ENCODE results near the gene ZNF30. TPM values are rescaled to one million over a fixed set of nuclear protein-coding genes. Genes with fewer than 3 reads are reported as not detected.

Gene ZNF30
- total RNA-seq, 2 donors from 2014 or later: 4.6 to 6.8 TPM

- Mint-ChIP-seq H3K27me3 (ENCODE audit: insufficient read depth) (peaks cover 2% of the 10 kb centered on the region), H3K4me3 (peak overlapping the region; percentile 85), H3K9me3 (peaks cover 88% of the 10 kb centered on the region), H3K36me3 (ENCODE audit: low read depth) (peaks cover 69% of the 10 kb centered on the region), H3K27ac (no peak overlapping the region), H3K4me1 (peaks cover 10% of the 10 kb centered on the region)
- H3K9ac ChIP-seq (ENCODE audit: extremely low read depth, low read length, poor library complexity, severe bottlenecking): no peak overlapping the region
- no peak overlapping the region for H3K27ac ChIP-seq (ENCODE audit: low read depth, low read length)
- no peaks in the 10 kb centered on the region for H3K27me3 ChIP-seq (ENCODE audit: control insufficient read depth, insufficient read depth, low read length, poor library complexity, severe bottlenecking)
- WGBS, 2 experiments (ENCODE audit: insufficient coverage in 1 of 2, insufficient read length in 1 of 2): 92 to 94% methylated on average over 7 to 12 of the region's 12 CpGs
- no peak for DNase-seq
- no peaks in the 10 kb centered on the region for H3K4me1 ChIP-seq (ENCODE audit: control insufficient read depth, insufficient read depth, low read length)
- peak overlapping the region; percentile 99 for H3K4me3 ChIP-seq (ENCODE audit: low read length)
- TF ChIP-seq, protein P1, sequence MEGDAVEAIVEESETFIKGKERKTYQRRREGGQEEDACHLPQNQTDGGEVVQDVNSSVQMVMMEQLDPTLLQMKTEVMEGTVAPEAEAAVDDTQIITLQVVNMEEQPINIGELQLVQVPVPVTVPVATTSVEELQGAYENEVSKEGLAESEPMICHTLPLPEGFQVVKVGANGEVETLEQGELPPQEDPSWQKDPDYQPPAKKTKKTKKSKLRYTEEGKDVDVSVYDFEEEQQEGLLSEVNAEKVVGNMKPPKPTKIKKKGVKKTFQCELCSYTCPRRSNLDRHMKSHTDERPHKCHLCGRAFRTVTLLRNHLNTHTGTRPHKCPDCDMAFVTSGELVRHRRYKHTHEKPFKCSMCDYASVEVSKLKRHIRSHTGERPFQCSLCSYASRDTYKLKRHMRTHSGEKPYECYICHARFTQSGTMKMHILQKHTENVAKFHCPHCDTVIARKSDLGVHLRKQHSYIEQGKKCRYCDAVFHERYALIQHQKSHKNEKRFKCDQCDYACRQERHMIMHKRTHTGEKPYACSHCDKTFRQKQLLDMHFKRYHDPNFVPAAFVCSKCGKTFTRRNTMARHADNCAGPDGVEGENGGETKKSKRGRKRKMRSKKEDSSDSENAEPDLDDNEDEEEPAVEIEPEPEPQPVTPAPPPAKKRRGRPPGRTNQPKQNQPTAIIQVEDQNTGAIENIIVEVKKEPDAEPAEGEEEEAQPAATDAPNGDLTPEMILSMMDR (conservative IDR thresholded peaks at IDR 0.05): no peak
- peaks cover 62% of the 10 kb centered on the region for H3K36me3 ChIP-seq (ENCODE audit: control insufficient read depth, insufficient read depth, low read length)
- peaks cover 70% of the 10 kb centered on the region for H3K9me3 ChIP-seq (ENCODE audit: control insufficient read depth, low read length)
Measured at GRCh38 chr19:34960940-34961679, 34.4 kb downstream of the ZNF30 start.

DNA sequence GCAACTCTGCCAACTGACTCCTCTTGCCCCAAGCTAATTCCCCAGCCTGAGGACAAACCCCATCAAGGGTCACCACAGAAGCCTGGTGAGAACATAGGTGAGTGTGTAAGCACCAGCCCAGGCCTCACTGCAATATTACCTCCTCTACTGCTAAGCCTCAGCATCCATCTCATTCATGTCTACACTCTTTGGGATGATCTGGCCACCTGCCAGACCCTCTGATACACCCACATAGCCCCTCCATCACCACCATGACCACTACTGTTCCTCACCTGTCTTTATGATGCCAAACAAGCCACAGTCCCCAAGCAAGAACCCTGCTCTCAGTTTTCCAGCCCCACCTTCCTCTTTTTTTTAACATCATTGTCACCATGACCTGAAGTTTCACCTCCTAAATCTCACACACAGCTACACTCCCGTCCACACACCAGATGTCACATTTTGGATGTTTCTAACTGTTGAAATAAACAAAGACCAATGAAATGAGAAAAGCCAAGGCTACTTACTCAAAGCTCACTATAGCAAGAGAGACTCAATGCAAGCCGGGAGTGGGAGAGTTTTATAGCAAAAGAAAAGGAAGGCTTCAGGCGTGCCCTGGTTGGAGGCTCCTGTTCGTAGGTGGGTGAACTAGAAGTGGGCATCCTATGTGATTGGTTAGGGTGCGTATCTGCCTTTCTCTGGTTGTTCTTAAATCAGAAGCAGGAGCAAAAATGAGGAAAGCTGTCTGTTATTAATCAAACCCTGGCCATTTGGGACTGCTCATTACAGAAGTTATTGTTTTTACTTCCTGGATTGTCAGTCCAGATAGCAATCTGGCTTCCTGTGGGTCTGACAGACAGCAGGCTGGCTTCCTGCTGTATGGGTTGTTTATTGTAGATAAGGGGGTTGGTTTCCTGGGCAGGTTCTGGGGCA, 35.3 kb downstream of the ZNF30 start:
- DNase-seq: peak; percentile 57
- 91 to 100% methylated on average over 3 to 5 of the region's 5 CpGs for WGBS, 2 experiments (ENCODE audit: insufficient coverage in 1 of 2, insufficient read length in 1 of 2)
- peaks cover 3% of the 10 kb centered on the region for H3K27me3 Mint-ChIP-seq (ENCODE audit: insufficient read depth)
- Histone ChIP-seq H3K4me1 (ENCODE audit: control insufficient read depth, insufficient read depth, low read length) (no peaks in the 10 kb centered on the region), H3K9ac (ENCODE audit: extremely low read depth, low read length, poor library complexity, severe bottlenecking) (no peak overlapping the region), H3K4me3 (ENCODE audit: low read length) (peak overlapping the region; percentile 99), H3K36me3 (ENCODE audit: control insufficient read depth, insufficient read depth, low read length) (peaks cover 52% of the 10 kb centered on the region), H3K9me3 (ENCODE audit: control insufficient read depth, low read length) (peaks cover 70% of the 10 kb centered on the region), H3K27ac (ENCODE audit: low read depth, low read length) (no peak overlapping the region), H3K27me3 (ENCODE audit: control insufficient read depth, insufficient read depth, low read length, poor library complexity, severe bottlenecking) (no peaks in the 10 kb centered on the region)
- peak overlapping the region; percentile 85 for H3K4me3 Mint-ChIP-seq
- peaks cover 88% of the 10 kb centered on the region for H3K9me3 Mint-ChIP-seq
- TF ChIP-seq, protein P1 (conservative IDR thresholded peaks at IDR 0.05): no peak
- H3K27ac Mint-ChIP-seq: no peak overlapping the region
- H3K36me3 Mint-ChIP-seq (ENCODE audit: low read depth): peaks cover 60% of the 10 kb centered on the region
- H3K4me1 Mint-ChIP-seq: peaks cover 10% of the 10 kb centered on the region

- Mint-ChIP-seq H3K27me3 (ENCODE audit: insufficient read depth) (peaks cover 6% of the 10 kb centered on the region), H3K27ac (peak overlapping the region; percentile 82)
- peak; percentile 54 for DNase-seq
Measured at GRCh38 chr19:34962687-34963572, 36.2 kb downstream of the ZNF30 start.

More at GRCh38 chr19:34962687-34963572, 36.2 kb downstream of the ZNF30 start:
- Histone ChIP-seq H3K9me3 (ENCODE audit: control insufficient read depth, low read length) (peaks cover 69% of the 10 kb centered on the region), H3K36me3 (ENCODE audit: control insufficient read depth, insufficient read depth, low read length) (peaks cover 43% of the 10 kb centered on the region), H3K27me3 (ENCODE audit: control insufficient read depth, insufficient read depth, low read length, poor library complexity, severe bottlenecking) (no peaks in the 10 kb centered on the region), H3K4me3 (ENCODE audit: low read length) (peak overlapping the region; percentile 99), H3K9ac (ENCODE audit: extremely low read depth, low read length, poor library complexity, severe bottlenecking) (peak overlapping the region; percentile 80), H3K4me1 (ENCODE audit: control insufficient read depth, insufficient read depth, low read length) (no peaks in the 10 kb centered on the region), H3K27ac (ENCODE audit: low read depth, low read length) (no peak overlapping the region)
- Mint-ChIP-seq H3K4me3 (peak overlapping the region; percentile 85), H3K4me1 (peaks cover 10% of the 10 kb centered on the region), H3K9me3 (peaks cover 86% of the 10 kb centered on the region), H3K36me3 (ENCODE audit: low read depth) (peaks cover 51% of the 10 kb centered on the region)
- TF ChIP-seq, protein P1 (conservative IDR thresholded peaks at IDR 0.05): no peak
- WGBS, 2 experiments (ENCODE audit: insufficient coverage in 1 of 2, insufficient read length in 1 of 2): 42 to 60% methylated on average over 9 to 14 of the region's 14 CpGs

All from endodermal cell (in vitro differentiated cells).